ENCODE results near the gene MPPED2.

GRCh38 chr11:30364837-30365482 lies 221.2 kb downstream of the MPPED2 start:
- TF ChIP-seq USF2 (IDR thresholded peaks at IDR 0.05; ENCODE audit: borderline replicate concordance, low read depth, low read length) (no peak), EGR1 (IDR thresholded peaks at IDR 0.05; ENCODE audit: borderline replicate concordance in 1 of 2, low read depth in 2 of 2, low read length in 2 of 2) (no peak), POLR2A (IDR thresholded peaks at IDR 0.05; ENCODE audit: low read depth, low read length) (no peak), HDAC2 (IDR thresholded peaks at IDR 0.05) (no peak), ZBTB11 (CRISPR knock-in tag; IDR thresholded peaks at IDR 0.05) (no peak), SMC3 (IDR thresholded peaks at IDR 0.05; ENCODE audit: borderline replicate concordance, low read length) (no peak), CEBPB (IDR thresholded peaks at IDR 0.05; ENCODE audit: borderline replicate concordance in 1 of 2, low read depth in 2 of 2, low read length in 2 of 2) (no peak)

Measured in GM12878 (cell line).